ENCODE measurements around the gene FBN1.

- TF ChIP-seq POLR2A (IDR thresholded peaks at IDR 0.05) (no peak), CTCF (IDR thresholded peaks at IDR 0.05) (no peak)
Observed at GRCh38 chr15:48584090-48584811, 61.3 kb downstream of the FBN1 start.
